Astrocyte of the hippocampus (primary cell): ENCODE data around the gene CCNL2.

Source experiments
- DNase-seq: peaks from one replicate; pipeline ENCODE4 v3.0.0; 2011; ENCODE audit warnings: low read depth, low spot score

CCNL2 gene

DNA sequence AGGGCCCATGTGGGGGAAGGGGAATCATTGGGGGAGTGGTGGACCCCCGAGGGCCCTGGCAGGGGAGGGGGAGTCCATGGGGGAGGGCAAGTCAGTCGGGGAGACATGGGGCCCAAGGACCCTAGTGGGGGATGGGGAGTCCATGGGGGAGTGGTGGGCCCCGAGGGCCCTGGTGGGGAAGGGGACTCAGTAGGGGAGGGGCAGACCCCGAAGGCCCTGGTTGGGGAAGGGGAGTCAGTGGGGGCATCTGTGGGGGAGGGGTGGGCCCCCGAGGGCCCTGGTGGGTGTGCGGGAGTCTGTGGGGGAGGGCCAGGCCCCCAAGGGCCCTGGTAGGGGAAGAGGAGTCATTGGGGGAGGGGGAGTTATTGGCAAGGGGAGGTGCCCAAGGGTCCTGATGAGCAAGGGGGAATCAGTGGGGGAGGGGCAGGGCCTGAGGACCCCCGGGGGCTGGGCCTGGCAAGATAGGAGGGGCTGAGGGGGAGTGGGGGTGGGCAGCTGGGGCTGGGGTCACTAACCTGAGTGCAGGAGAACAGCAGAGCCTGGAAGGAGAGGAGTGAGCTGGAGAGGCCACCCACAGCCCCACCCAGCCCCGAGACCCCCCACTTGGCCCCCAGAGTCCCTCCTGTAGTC lies 42.9 kb downstream of the CCNL2 start:
- DNase-seq = no peak

DNA sequence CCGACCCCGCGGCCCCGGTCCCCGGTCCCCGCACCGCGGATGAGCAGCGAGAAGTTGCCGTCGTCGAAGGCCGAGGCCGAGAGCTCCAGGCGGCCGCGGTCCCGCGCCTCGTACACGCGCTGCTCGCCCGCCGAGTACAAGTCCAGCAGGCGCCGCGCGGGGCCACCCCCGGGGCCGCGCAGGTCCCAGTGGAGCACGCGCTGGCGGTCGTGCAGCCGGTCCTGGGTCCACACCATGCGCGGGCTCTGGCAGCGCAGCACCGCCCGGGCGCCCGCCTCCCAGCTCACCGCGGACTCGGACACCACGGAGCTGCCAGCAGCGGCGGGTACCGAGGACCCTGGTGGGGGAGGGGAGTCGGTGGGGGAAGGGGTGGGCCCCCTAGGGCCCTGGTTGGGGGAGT lies 43.7 kb downstream of the CCNL2 start:
- peak; percentile 69 for DNase-seq

- DNase-seq = no peak
These were observed 44.6 kb downstream of the CCNL2 start for GRCh38 chr1:1354271-1355247.

DNA sequence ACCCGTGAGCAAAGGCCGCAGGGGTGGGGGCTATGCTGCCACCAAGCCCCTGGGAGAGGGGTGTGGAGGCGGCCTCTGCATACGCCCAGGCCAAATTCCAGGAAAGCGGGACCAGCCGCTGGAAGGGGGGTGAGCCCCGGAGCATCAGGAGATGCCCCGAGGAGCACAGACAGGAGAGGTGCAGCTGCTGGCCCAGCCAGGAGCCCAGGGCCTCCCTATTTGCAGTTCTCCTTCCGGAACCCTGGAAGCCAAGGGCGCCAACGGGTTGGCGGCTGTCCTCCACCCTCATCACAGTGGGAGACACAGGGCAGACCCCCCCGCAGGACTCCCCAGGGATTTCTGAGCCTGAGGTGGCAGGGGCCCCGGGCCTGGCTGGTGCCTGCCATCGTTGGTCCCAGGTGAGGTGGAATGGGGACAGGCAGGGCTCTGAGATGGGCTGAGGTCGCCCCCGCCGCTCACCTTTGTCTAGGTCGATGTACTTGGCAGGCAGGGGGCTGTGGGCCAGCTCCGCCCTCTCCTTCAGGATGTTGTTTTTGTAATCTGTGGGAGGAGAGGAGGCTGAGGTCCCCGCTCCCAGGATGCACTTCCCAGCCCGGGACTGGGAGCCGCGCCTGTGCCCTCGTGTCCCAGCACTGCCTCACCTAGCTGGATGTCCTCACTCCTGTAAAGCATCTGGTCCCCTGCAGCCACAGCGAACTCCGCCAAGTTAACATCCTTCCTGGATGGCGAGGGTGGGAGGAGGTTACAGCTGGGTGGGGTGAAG lies 45.6 kb downstream of the CCNL2 start:
- DNase-seq = no peak

- no peak for DNase-seq
These were observed 46.2 kb downstream of the CCNL2 start for GRCh38 chr1:1352786-1353388.

GRCh38 chr1:1351511-1352427 lies 47.4 kb downstream of the CCNL2 start:
- peak; percentile 48 for DNase-seq

DNA sequence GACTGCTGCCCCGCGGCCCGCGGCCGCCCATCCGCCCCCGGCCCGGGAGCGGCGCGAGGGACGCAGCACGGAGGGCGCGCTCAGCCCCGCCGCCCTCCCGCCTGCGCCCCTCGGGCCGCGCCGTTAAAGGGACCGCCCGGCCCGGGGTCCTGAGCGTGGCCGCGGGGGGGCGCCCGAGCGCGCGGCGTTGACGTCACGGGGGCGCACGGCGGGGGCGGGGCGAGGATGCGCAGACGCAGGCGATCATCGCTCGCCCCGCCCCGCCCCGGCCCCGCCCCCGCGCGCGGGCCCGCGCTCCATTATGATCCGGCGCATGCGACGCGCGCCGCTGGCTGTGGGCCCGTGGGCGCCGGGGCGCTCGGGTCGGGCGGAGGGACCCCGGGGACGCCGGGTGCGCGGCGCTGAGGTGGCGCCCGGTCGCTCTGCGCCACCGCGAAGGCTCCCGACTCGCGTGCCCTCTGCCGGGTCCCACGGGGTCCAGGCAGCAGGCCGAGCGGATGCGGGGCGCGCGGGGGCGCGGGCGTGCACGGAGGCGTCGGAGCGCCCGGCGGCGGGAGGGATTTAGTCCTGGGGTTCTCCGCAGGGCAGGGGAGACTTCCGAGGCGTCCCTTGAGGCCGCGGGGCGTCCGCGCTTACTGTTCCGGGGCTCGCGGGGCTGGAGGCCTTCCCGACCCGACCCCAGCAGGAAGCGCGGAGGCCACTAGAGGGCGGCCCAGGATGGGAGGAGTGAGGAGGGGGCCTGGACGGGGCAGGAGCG lies 49.7 kb downstream of the CCNL2 start, which contains the start of gene DVL1:
TSS of gene DVL1 (minus strand) at position 163 of the 757 bp plus-strand sequence. CDS start 353 bp downstream, outside the sequence.
- peak; percentile 91 for DNase-seq

DNA sequence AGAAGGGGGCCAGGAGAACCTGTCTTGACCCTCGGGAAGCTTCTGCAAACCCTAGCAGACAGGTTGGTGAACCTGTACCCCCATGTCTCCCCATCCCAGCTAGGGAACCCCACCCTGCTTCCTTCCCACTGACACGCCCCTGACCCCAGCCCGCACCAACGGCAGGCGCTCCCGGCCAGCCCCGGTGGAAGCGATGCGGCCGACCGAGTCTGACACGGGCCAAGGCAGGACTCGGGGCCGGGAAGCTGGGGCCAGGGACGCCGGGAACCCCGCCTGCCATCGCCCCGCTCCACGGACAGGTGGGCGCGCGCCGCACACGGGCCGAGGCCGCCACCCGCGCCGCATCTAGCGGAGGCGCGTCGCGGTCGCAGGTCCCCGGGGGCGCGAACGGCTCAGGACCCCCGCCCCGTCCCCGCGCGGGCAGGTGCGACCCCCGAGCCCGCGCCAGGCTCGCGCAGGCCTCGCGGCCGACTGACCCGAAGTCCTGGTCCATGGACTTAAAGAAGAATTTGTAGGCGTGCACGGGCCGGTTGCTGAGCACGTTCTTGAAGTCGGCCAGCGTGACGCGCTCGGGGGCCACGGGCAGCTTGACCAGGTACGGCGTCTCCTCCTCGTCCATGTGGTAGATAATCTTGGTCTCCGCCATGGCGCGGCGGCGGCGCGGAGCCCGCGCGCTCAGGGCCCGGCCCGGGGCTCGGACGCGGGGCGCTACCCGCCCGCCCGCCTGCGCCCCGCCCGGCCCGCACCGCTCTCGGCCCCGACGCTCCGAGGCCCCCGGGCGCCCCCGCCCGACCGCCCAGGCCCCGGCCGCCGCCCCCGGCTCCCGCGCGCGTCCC lies 50.5 kb downstream of the CCNL2 start:
- DNase-seq = peak; percentile 68

DNA sequence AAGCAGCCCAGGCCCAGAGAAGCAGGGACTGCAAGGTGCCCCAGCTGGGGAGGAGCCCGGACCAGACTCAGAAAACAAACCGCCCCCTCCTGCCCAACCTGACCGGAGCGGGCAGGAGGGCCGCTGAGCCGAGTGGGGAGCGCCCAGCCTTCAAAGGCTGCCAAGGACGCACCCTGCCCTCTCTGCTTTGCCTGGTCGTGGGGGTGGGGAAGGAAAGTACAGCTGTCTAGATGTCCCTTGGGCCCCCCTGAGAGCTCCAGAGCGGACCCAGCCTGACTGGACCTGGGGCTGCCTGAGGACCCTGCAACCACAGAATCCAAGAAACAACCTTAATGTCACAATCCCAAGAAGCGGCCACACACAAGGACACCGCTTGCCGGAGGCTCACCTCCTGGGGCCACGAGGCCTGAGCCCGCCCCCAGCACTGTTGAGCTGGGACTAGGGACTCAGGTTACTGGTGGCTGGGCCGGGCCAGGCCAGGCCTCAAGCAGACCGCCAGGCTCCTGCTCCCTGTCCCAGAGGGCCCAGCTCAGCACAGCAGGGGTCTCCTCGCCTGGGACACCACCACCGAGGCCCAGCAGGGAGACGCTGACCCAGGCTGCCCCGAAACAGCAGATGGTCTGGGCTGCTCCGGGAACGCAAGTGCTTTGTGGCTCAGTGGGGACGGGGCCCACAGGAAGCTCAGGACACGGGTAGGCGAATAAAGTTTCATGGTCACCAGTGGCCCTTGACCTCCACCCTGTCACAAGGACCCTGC lies 51.3 kb downstream of the CCNL2 start:
- peak; percentile 57 for DNase-seq

GRCh38 chr1:1347026-1347595 lies 52.0 kb downstream of the CCNL2 start:
- DNase-seq = no peak

DNA sequence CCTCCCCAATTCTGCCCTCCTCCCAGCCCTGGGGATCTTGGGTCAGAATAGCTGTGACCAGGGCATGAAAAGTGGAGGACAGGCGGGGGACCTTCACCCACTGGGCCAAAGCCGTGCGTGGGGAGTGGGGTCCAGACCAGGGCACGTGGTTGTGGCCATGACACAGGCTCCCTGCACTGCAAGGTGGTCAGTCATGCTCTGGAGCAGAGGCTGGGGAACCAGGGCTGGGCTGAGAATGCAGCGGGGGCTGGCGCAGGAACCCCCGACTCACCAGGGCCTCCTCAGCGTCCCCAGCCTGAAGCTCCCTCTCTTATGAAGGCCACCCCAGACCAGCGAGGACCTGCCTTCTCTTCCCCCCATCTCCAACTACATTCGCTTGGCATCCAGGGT lies 52.6 kb downstream of the CCNL2 start:
- no peak for DNase-seq

DNA sequence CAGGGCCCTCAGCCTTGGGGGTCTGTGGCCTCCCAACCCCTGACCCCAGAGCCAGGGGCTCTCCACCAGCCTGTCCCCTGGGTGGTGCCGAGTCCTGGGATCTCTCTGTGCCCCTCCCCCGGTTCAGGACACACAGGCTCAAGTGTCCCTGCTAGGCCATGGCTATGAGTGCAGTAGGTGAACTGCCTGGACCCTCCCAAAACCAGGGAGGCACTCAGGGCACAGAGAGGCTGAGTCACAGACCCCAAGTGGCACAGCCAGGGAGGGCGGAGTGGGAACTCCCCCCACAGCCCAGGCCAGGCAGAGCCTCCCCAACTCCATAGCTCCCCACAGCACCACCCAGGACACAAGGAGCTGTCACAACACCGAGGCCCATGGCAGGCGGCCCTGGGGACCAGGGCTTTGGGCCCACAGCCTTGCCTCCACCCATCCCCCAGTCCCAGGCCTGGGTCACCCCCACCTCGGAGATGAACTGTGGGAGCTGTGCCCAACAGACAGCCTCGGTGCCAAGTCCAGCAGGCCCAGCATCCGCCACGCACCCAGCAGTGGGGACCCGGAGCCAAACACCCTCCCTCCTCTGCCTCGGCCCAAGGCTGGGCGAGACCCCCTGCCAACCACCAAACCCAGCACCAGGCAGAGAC lies 53.2 kb downstream of the CCNL2 start:
- no peak for DNase-seq

DNA sequence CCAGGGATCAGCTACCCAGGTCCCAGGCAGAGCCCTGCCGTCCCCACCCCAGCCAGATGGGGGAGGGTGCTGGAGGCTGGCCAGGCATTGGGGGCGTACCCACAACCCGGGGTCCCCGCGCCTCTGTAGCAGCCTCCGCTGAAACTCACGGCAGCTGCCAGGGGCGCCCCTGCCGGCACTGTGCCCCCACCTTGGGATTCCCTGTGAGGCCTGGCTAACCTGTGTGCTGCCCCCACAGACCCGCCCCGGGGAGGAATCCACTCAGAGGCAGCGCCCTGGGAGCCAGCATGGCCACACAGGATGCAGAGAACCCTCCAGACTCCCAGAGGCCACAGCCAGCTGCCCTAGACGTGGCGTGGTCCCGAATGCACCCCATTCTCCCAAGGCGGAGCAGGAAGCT lies 53.8 kb downstream of the CCNL2 start:
- no peak for DNase-seq

DNA sequence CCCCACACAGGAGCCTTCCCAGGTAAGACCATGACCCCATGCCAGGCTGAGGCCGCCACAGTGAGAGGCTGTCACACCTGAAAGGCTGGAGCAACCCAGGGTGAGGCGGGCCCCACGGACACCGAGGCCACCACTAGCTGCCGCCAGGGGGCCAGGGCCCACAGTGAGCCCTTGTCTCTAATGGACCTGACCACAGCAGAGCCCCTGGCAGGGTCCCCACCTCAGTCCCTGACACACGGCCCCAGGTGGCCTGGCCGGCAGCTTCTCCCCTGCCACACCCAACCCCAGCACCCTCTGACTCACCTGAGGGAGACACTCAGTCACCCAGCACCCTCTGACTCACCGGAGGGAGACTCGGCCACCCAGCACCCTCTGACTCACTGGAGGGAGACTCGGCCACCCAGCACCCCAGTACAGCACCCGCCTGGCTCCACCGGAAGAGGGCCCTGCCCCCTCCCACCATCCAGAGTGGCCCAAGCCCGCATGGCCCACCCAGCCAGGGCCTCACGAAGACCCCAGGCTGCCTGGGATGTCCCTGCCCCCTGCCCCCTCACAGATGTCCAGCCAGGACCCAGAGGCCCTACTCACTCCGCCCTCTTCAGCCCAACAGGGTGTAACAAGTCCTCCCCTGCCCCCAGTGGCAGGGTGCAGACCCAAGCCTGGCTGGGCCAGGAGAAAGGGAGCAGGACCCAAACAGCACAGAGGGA lies 54.3 kb downstream of the CCNL2 start:
- DNase-seq = peak; percentile 64

DNA sequence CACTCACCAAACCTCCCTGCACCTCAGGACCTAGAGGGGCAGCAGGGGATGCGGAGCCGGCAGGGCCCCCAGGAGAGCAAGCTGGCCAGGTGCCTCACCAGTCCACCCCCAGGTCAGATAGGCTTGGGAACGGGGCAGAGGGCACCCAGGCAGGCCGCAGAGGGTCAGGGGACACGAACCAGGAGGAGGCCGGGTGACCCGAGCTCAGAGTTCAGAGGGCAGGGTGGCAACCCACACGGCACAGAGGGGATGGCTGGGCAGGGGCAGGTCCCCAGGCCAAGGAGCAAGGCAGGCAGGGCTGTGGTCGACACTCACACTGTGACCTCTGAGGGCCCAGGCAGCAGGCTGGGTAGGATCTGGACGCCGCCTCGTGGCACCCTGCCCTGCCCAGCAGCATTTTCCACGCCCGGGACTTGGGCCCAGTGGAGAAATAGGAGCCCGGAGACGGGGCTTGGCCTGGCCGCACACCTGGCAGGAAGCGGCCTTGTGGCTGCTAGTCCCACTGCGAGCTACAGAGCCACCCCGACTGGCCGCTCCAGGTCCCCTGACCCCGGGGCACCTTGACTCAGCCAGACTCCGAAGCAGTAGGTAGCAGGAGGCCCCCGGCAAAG lies 55.2 kb downstream of the CCNL2 start:
- no peak for DNase-seq

DNA sequence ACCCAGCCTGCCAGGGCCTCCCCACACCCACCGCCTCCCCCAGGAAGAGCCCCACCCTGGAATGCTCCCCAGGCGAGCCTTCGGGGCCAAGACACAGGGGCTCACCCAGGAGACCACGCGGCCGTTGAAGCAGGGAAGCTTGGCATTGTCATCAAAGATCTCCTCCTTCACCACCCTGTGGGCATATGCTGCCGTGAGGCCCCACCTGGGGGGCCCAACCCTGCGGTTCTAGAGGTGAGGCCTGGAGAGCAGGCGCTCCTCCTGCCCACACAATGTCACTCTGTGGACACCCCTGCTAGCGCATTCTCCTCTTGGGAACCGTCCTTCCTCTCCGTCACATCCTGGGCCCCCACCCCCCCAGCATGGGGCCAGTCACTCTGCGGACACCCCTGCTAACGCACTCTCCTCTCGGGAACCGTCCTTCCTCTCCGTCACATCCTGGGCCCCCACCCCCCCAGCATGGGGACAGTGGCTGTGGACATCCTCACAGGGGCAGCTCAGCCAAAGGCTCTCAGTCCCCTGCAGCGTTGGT lies 56.5 kb downstream of the CCNL2 start:
- no peak for DNase-seq
